ENCODE measurements around the gene SLC6A18. TPM values are rescaled to one million over a fixed set of nuclear protein-coding genes. Genes with fewer than 3 reads are reported as not detected.
"Not testable (repeated sequence)": the region's sequence is repeated elsewhere in the genome, so short reads cannot be mapped to it uniquely, and the experiment has no call there.

The SLC6A18 gene
- total RNA-seq, 4 donors from 2014 or later = not detected

- no peak for TF ChIP-seq CTCF (IDR thresholded peaks at IDR 0.05)
- DNase-seq (ENCODE audit: low spot score) (no peak), ATAC-seq (ENCODE audit: low FRiP score) (no peak)
Measured at GRCh38 chr5:1280177-1281037, 55.2 kb downstream of the SLC6A18 start.

- no peak for TF ChIP-seq CTCF (IDR thresholded peaks at IDR 0.05)
- ATAC-seq (ENCODE audit: low FRiP score) (no peak), DNase-seq (ENCODE audit: low spot score) (no peak)
Measured at GRCh38 chr5:1281038-1281882, 56.1 kb downstream of the SLC6A18 start.

GRCh38 chr5:1282131-1282992 lies 57.2 kb downstream of the SLC6A18 start:
- TF ChIP-seq CTCF (IDR thresholded peaks at IDR 0.05) = no peak
- no peak for ATAC-seq (ENCODE audit: low FRiP score)
- DNase-seq (ENCODE audit: low spot score) = no peak

GRCh38 chr5:1282993-1283728 lies 58.0 kb downstream of the SLC6A18 start:
- not testable (repeated sequence) for ATAC-seq (ENCODE audit: low FRiP score); DNase-seq (ENCODE audit: low spot score)

GRCh38 chr5:1283729-1284041 lies 58.5 kb downstream of the SLC6A18 start:
- ATAC-seq (ENCODE audit: low FRiP score); DNase-seq (ENCODE audit: low spot score): not testable (repeated sequence)

- DNase-seq (ENCODE audit: low spot score); ATAC-seq (ENCODE audit: low FRiP score): not testable (repeated sequence)
Measured at GRCh38 chr5:1284336-1284970, 59.3 kb downstream of the SLC6A18 start.

GRCh38 chr5:1285141-1285540 lies 60.0 kb downstream of the SLC6A18 start:
- no peak for TF ChIP-seq CTCF (IDR thresholded peaks at IDR 0.05)
- DNase-seq (ENCODE audit: low spot score) (no peak), ATAC-seq (ENCODE audit: low FRiP score) (no peak)
